TTC549 (cell line): ENCODE measurements around the gene RAPSN.

Experiments used
- FAIRE-seq: peaks from 2 replicates; lab custom pipeline; 2012; peaks lifted over from hg19 to GRCh38; lab: Jason Lieb, UNC

The RAPSN gene

GRCh38 chr11:47406896-47407745, 41.8 kb downstream of the RAPSN start:
- FAIRE-seq: no peak

- no peak for FAIRE-seq
Measured at GRCh38 chr11:47403571-47403970, 45.4 kb downstream of the RAPSN start.

GRCh38 chr11:47403135-47403534, 45.8 kb downstream of the RAPSN start:
- FAIRE-seq: no peak

GRCh38 chr11:47400768-47401279, 48.1 kb downstream of the RAPSN start:
- FAIRE-seq: no peak

- FAIRE-seq: no peak
Measured at GRCh38 chr11:47399860-47400767, 48.8 kb downstream of the RAPSN start.

GRCh38 chr11:47398551-47398950, 50.4 kb downstream of the RAPSN start:
- FAIRE-seq: no peak

GRCh38 chr11:47398011-47398410, 50.9 kb downstream of the RAPSN start:
- no peak for FAIRE-seq

- no peak for FAIRE-seq
Measured at GRCh38 chr11:47396049-47396320, 53.0 kb downstream of the RAPSN start.

GRCh38 chr11:47395223-47396048, 53.5 kb downstream of the RAPSN start:
- FAIRE-seq: no peak

GRCh38 chr11:47394322-47395222, 54.4 kb downstream of the RAPSN start:
- no peak for FAIRE-seq

- no peak for FAIRE-seq
Measured at GRCh38 chr11:47394050-47394321, 55.0 kb downstream of the RAPSN start.

- no peak for FAIRE-seq
Measured at GRCh38 chr11:47393163-47394049, 55.5 kb downstream of the RAPSN start.

GRCh38 chr11:47392546-47393162, 56.3 kb downstream of the RAPSN start:
- FAIRE-seq: no peak

GRCh38 chr11:47391711-47392432, 57.1 kb downstream of the RAPSN start:
- FAIRE-seq: no peak

- FAIRE-seq: no peak
Measured at GRCh38 chr11:47391077-47391583, 57.8 kb downstream of the RAPSN start.

GRCh38 chr11:47390422-47390760, 58.5 kb downstream of the RAPSN start:
- FAIRE-seq: no peak

- FAIRE-seq: no peak
Measured at GRCh38 chr11:47389577-47390421, 59.1 kb downstream of the RAPSN start.
